ENCODE data around the gene KRT34. TPM values are rescaled to one million over a fixed set of nuclear protein-coding genes. Genes with fewer than 3 reads are reported as not detected.
A peak's percentile ranks its signal among the peaks of the same experiment; 100 is the strongest.
"Not testable (repeated sequence)": the region's sequence is repeated elsewhere in the genome, so short reads cannot be mapped to it uniquely, and the experiment has no call there.

The KRT34 gene
- total RNA-seq, 8 experiments from 2014 or later = 0.14 TPM; not detected in 6

DNA sequence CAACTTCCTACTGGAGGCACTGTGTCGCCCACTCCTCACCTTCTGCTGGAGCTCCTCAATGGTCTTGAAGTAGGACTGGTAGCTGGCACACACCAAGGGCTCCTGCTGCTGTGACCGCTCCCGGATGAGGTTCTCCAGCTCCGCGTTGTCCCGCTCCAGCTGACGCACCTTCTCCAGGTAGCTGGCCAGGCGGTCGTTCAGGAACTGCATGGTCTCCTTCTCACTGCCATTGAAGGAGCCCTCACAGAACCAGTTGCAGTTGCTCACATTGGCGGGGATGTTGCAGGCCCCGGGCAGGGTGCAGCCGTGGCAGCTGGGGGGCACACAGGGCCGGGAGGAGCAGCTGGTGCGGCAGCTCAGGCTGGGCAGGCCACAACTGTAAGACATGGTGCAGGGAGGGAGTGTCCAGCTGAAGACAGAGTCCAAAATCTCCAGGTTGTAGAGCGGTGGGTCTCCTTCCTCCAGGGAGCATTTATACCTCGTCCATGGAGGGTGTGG lies 31.7 kb downstream of the KRT34 start, which contains the start of gene KRT33A:
Gene KRT33A, minus strand, starts transcription at position 448 of the 498 bp plus-strand sequence. Its CDS starts 61 bp downstream, at position 387.
- H3K4me3 ChIP-seq; in situ Hi-C loops (cut with MboI; ENCODE audit: low pct_unique_long_range_greater_than_20kb in 2 of 9, low sequenced_read_pairs in 9 of 9, unreplicated experiment in 9 of 9); H3K4me1 ChIP-seq (replicated peaks in 1 of 2); ATAC-seq (replicated peaks in 6 of 8); H3K27ac ChIP-seq: not testable (repeated sequence)
- WGBS, 10 experiments = 71 to 92% methylated on average over 5 to 8 of the region's 16 CpGs; no CpG with 5 or more reads in 8 of the 10 experiments

GRCh38 chr17:41347869-41348760 lies 34.0 kb downstream of the KRT34 start:
- ATAC-seq (replicated peaks in 6 of 8) = peak in 3 of 8 experiments; percentile 27 to 65 (median 38)
- H3K27ac ChIP-seq = no peak overlapping the region
- H3K4me3 ChIP-seq = no peak overlapping the region
- H3K4me1 ChIP-seq (replicated peaks in 1 of 2) = no peaks in the 10 kb centered on the region
- in situ Hi-C loops (cut with MboI; ENCODE audit: low pct_unique_long_range_greater_than_20kb in 2 of 9, low sequenced_read_pairs in 9 of 9, unreplicated experiment in 9 of 9) = loop anchor here in 1 of 9 experiments (25.0 kb wide), 1 partner anchor 164 kb away; the partner anchor contains the start of genes KRT13 and KRT15
- 35 to 100% (median 61%) methylated on average over 1 to 7 of the region's 7 CpGs for WGBS, 10 experiments

- not testable (repeated sequence) for H3K27ac ChIP-seq; H3K4me3 ChIP-seq; H3K4me1 ChIP-seq (replicated peaks in 1 of 2); ATAC-seq (replicated peaks in 6 of 8)
- 83 to 100% (median 93%) methylated on average over 2 to 8 of the region's 16 CpGs; no CpG with 5 or more reads in 6 of the 10 experiments for WGBS, 10 experiments
- in situ Hi-C loops (cut with MboI; ENCODE audit: low pct_unique_long_range_greater_than_20kb in 2 of 9, low sequenced_read_pairs in 9 of 9, unreplicated experiment in 9 of 9) = loop anchor here in 1 of 9 experiments (25.0 kb wide), 1 partner anchor 166 kb away; the partner anchor contains the start of genes KRT13 and KRT15
These were observed 35.7 kb downstream of the KRT34 start for GRCh38 chr17:41346421-41346820.

DNA sequence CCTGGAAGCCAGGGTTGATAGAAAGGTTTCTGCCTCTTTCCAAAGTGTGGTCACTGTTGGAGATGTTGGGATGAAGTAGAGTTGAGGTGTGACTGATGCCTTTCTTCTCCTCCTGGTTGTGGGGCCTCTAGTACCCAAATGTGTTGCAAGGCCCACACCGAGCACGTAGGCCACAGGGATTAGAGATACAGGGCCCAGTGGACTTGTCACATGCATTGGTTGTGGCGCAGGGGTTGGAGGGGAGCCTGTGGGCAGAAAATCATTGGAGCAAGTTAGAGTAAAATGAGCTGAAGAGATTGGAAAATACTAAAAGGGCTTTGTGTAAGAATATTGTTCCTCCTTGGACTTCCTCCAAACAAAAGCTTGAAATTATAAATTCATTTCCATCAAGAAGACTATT lies 36.1 kb downstream of the KRT34 start:
- no peak for ATAC-seq (replicated peaks in 6 of 8)
- in situ Hi-C loops (cut with MboI; ENCODE audit: low pct_unique_long_range_greater_than_20kb in 2 of 9, low sequenced_read_pairs in 9 of 9, unreplicated experiment in 9 of 9) = loop anchor here in 1 of 9 experiments (25.0 kb wide), 1 partner anchor 166 kb away; the partner anchor contains the start of genes KRT13 and KRT15
- Histone ChIP-seq H3K4me1 (replicated peaks in 1 of 2) (no peaks in the 10 kb centered on the region), H3K4me3 (no peak overlapping the region), H3K27ac (no peak overlapping the region)
- WGBS, 10 experiments = 40 to 100% (median 87%) methylated on average over 1 to 3 of the region's 3 CpGs; no CpG with 5 or more reads in 5 of the 10 experiments

DNA sequence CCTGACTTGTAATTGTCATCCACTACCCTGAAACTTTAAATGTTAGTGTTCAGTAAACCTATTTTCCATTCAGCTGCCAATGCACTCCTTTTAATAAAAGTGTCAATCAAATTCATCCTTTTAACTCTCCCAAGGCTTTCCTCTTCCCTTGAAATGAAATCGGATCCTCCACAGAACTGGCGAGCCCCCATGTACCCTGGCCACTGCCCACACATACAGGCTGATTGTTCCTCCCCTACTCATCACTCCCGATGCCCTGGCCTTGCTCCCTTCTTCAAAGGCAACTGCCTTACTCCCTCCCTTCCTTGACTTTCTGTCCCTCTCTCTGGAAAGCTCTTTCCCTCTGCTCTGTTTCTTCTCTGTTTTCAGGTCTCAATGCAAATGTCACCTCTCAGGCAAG lies 39.1 kb downstream of the KRT34 start:
- no peak for ATAC-seq (replicated peaks in 6 of 8)
- H3K4me1 ChIP-seq (replicated peaks in 1 of 2) = no peaks in the 10 kb centered on the region
- WGBS, 10 experiments = 0 to 83% (median 67%) methylated on average over 1 to 3 of the region's 3 CpGs; no CpG with 5 or more reads in 1 of the 10 experiments
- no peak overlapping the region for H3K4me3 ChIP-seq
- in situ Hi-C loops (cut with MboI; ENCODE audit: low pct_unique_long_range_greater_than_20kb in 2 of 9, low sequenced_read_pairs in 9 of 9, unreplicated experiment in 9 of 9) = loop anchor here in 1 of 9 experiments (25.0 kb wide), 1 partner anchor 169 kb away; the partner anchor contains the start of genes KRT13 and KRT15
- H3K27ac ChIP-seq = no peak overlapping the region

GRCh38 chr17:41340934-41341861 lies 40.9 kb downstream of the KRT34 start:
- H3K4me1 ChIP-seq (replicated peaks in 1 of 2) = no peaks in the 10 kb centered on the region
- H3K27ac ChIP-seq = no peak overlapping the region
- 0 to 83% (median 66%) methylated on average over 1 to 7 of the region's 7 CpGs; no CpG with 5 or more reads in 1 of the 10 experiments for WGBS, 10 experiments
- ATAC-seq (replicated peaks in 6 of 8) = peak in 2 of 8 experiments; percentile 39 to 55
- in situ Hi-C loops (cut with MboI; ENCODE audit: low pct_unique_long_range_greater_than_20kb in 2 of 9, low sequenced_read_pairs in 9 of 9, unreplicated experiment in 9 of 9) = loop anchor here in 1 of 9 experiments (25.0 kb wide), 1 partner anchor 171 kb away; the partner anchor contains the start of genes KRT13 and KRT15
- H3K4me3 ChIP-seq = no peak overlapping the region

DNA sequence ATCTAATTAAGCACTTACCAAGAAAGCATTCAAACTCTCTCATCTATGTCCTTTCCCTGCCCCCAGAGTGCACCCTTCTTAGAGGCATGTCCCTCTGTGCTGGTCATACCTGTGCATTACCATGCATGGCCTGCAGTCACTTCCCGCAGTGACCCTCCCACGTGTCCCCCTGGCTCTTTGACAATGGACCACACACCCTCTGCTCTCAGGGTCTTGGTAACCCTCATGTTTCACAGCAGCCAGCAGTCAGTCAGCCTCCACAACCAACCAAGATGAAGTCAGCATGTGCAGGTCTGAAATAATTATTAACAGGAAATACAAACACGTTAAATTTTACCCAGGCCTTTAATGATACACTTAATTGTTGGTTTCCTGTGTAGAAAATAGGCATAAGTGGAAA lies 41.6 kb downstream of the KRT34 start:
- Histone ChIP-seq H3K4me1 (replicated peaks in 1 of 2) (no peaks in the 10 kb centered on the region), H3K27ac (no peak overlapping the region), H3K4me3 (no peak overlapping the region)
- WGBS, 10 experiments = 0 to 58% (median 57%) methylated on average over 1 to 3 of the region's 3 CpGs; no CpG with 5 or more reads in 4 of the 10 experiments
- no peak for ATAC-seq (replicated peaks in 6 of 8)
- in situ Hi-C loops (cut with MboI; ENCODE audit: low pct_unique_long_range_greater_than_20kb in 2 of 9, low sequenced_read_pairs in 9 of 9, unreplicated experiment in 9 of 9) = loop anchor here in 1 of 9 experiments (25.0 kb wide), 1 partner anchor 172 kb away; the partner anchor contains the start of genes KRT13 and KRT15

DNA sequence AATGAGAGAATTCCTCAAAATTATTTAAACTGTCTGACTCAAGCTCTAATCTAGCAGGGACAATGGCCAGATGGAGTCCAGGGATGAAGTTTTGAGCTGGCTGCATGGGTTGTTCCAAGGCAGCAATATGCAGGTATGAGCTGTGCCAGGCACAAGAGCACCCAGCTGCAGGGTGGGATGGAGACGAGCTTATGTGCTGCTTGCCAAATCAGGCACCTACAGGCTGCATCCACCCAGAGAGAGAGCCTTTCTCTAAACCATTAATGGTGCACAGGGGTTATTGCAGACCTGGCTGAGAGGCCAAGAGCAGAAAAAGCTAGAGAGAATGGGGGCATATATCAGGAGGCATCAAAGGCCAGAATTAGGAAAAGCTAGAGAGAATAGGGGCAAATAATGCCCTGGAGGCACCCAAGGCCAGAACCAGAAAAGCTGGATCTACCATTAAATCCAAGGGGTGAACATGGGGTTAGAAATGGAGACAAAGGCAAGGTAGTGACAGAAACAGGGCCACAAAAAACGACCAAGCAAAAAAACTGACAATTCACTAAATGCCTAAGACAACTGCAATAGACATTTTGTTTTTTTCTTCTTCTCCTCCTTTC lies 42.4 kb downstream of the KRT34 start:
- 0 to 80% (median 41%) methylated on average over 1 to 2 of the region's 2 CpGs for WGBS, 10 experiments
- Histone ChIP-seq H3K27ac (no peak overlapping the region), H3K4me3 (no peak overlapping the region), H3K4me1 (replicated peaks in 1 of 2) (no peaks in the 10 kb centered on the region)
- no peak for ATAC-seq (replicated peaks in 6 of 8)
- in situ Hi-C loops (cut with MboI; ENCODE audit: low pct_unique_long_range_greater_than_20kb in 2 of 9, low sequenced_read_pairs in 9 of 9, unreplicated experiment in 9 of 9) = loop anchor here in 1 of 9 experiments (25.0 kb wide), 1 partner anchor 173 kb away; the partner anchor contains the start of genes KRT13 and KRT15

DNA sequence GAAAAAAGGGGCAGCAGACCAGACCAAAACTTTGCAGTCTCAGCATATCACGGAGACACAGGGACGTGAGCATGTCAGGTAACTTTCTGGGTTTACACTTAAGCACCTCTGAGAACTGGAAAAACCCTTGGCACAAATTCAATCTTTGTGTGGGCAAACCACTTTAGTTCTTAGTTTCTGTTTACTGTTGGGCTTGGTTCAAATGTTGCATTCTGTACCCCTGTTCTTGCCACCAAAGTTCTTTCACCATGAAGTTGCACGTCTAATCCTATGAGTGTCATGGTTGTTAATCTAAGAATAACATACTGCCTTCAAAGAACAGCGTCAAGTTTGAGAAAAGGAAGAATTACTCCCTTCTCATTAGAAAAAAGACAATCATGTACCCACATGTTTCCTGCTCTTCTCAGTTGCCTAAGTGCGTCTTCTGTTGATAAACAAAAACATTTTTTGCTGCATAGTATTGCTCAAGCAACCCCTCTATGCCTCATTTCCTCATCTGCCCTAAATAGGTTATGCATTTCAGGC lies 43.1 kb downstream of the KRT34 start:
- no peak overlapping the region for H3K4me3 ChIP-seq
- no peak overlapping the region for H3K27ac ChIP-seq
- ATAC-seq (replicated peaks in 6 of 8) = no peak
- H3K4me1 ChIP-seq (replicated peaks in 1 of 2) = no peaks in the 10 kb centered on the region
- 28 to 95% (median 85%) methylated on average over 1 to 5 of the region's 5 CpGs; no CpG with 5 or more reads in 2 of the 10 experiments for WGBS, 10 experiments
- in situ Hi-C loops (cut with MboI; ENCODE audit: low pct_unique_long_range_greater_than_20kb in 2 of 9, low sequenced_read_pairs in 9 of 9, unreplicated experiment in 9 of 9) = loop anchor here in 1 of 9 experiments (25.0 kb wide), 1 partner anchor 173 kb away; the partner anchor contains the start of genes KRT13 and KRT15

GRCh38 chr17:41335747-41336146 lies 46.4 kb downstream of the KRT34 start:
- in situ Hi-C loops (cut with MboI; ENCODE audit: low pct_unique_long_range_greater_than_20kb in 2 of 9, low sequenced_read_pairs in 9 of 9, unreplicated experiment in 9 of 9) = loop anchor here in 1 of 9 experiments (25.0 kb wide), 1 partner anchor 177 kb away; the partner anchor contains the start of genes KRT13 and KRT15
- WGBS, 10 experiments = 82 to 100% (median 96%) methylated on average over 1 of the region's 1 CpG; no CpG with 5 or more reads in 4 of the 10 experiments
- no peak overlapping the region for H3K27ac ChIP-seq
- no peak overlapping the region for H3K4me3 ChIP-seq
- no peaks in the 10 kb centered on the region for H3K4me1 ChIP-seq (replicated peaks in 1 of 2)
- ATAC-seq (replicated peaks in 6 of 8) = no peak

All from motor neuron (in vitro differentiated cells).